Activated T-cell treated with anti-CD3 and anti-CD28 coated beads, Interleukin-2, amount 50 U/mL, for 4 hours (primary cell): ENCODE measurements around the gene TPRN. TPM values are rescaled to one million over a fixed set of nuclear protein-coding genes. Genes with fewer than 3 reads are reported as not detected.
"Not testable (repeated sequence)": the region's sequence is repeated elsewhere in the genome, so short reads cannot be mapped to it uniquely, and the experiment has no call there.

Source experiments
- ATAC-seq, 2 donors: fragments of 200-7000 bp; cut with Tn5 transposase; one replicate each; pipeline ENCODE4 v1.10.0; 2021
- DNase-seq: peaks from one replicate; pipeline ENCODE4 v3.0.0-alpha.2; 2020
- H3K27me3 Mint-ChIP-seq: one replicate; pipeline ENCODE4 v1.8.0; 2021; ENCODE audit warnings: low read depth, mixed read lengths
- H3K36me3 Mint-ChIP-seq: one replicate; pipeline ENCODE4 v1.8.0; 2022; ENCODE audit warnings: mixed read lengths; ENCODE audit not compliant: insufficient read depth
- H3K4me1 Mint-ChIP-seq: one replicate; pipeline ENCODE4 v1.8.0; 2021; ENCODE audit warnings: low read depth, mixed read lengths
- H3K4me3 Mint-ChIP-seq: one replicate; pipeline ENCODE4 v1.8.0; 2021; ENCODE audit warnings: mild to moderate bottlenecking, moderate library complexity, mixed read lengths
- H3K9me3 Mint-ChIP-seq: one replicate; pipeline ENCODE4 v1.8.0; 2021; ENCODE audit warnings: mixed read lengths
- total RNA-seq, 3 donors: library from RNA; stranded (reverse); gene quantifications; one replicate each; pipeline ENCODE4 v1.2.1, GENCODE V29; 2021

Gene TPRN
- total RNA-seq, 3 donors from 2014 or later = 15.4 to 15.6 (median 15.5) TPM

- peaks cover 28% of the 10 kb centered on the region for H3K4me1 Mint-ChIP-seq
- ATAC-seq (peak; percentile 38 to 42), DNase-seq (peak; percentile 64)
- H3K27me3 Mint-ChIP-seq = no peaks in the 10 kb centered on the region
- peak overlapping the region; percentile 75 for H3K4me3 Mint-ChIP-seq
- peaks cover 12% of the 10 kb centered on the region for H3K36me3 Mint-ChIP-seq
- no peaks in the 10 kb centered on the region for H3K9me3 Mint-ChIP-seq
Measured at GRCh38 chr9:137240318-137240840, 39.8 kb upstream of the TPRN start.

- ATAC-seq, H3K9me3 Mint-ChIP-seq, DNase-seq, H3K27me3 Mint-ChIP-seq: not testable (repeated sequence)
- peaks cover 28% of the 10 kb centered on the region for H3K4me1 Mint-ChIP-seq
- peak overlapping the region; percentile 75 for H3K4me3 Mint-ChIP-seq
- H3K36me3 Mint-ChIP-seq = peaks cover 12% of the 10 kb centered on the region
Measured at GRCh38 chr9:137239541-137240200, 39.1 kb upstream of the TPRN start.

GRCh38 chr9:137237759-137238726, 37.5 kb upstream of the TPRN start:
- Mint-ChIP-seq H3K9me3 (no peaks in the 10 kb centered on the region), H3K4me1 (peaks cover 23% of the 10 kb centered on the region), H3K4me3 (no peak overlapping the region), H3K27me3 (peaks cover 2% of the 10 kb centered on the region), H3K36me3 (peaks cover 9% of the 10 kb centered on the region)
- ATAC-seq = no peak
- DNase-seq = no peak

- Mint-ChIP-seq H3K9me3 (no peaks in the 10 kb centered on the region), H3K4me1 (peaks cover 13% of the 10 kb centered on the region), H3K27me3 (peaks cover 2% of the 10 kb centered on the region), H3K4me3 (no peak overlapping the region), H3K36me3 (no peaks in the 10 kb centered on the region)
- ATAC-seq (no peak), DNase-seq (no peak)
Measured at GRCh38 chr9:137236936-137237421, 36.4 kb upstream of the TPRN start.

GRCh38 chr9:137236238-137236935, 35.8 kb upstream of the TPRN start:
- peak; percentile 93 for DNase-seq
- ATAC-seq = peak; percentile 26 to 32
- Mint-ChIP-seq H3K9me3 (no peaks in the 10 kb centered on the region), H3K36me3 (no peaks in the 10 kb centered on the region), H3K27me3 (peaks cover 4% of the 10 kb centered on the region), H3K4me1 (peaks cover 13% of the 10 kb centered on the region), H3K4me3 (no peak overlapping the region)

- ATAC-seq = no peak
- H3K9me3 Mint-ChIP-seq = no peaks in the 10 kb centered on the region
- H3K27me3 Mint-ChIP-seq = peaks cover 4% of the 10 kb centered on the region
- no peak overlapping the region for H3K4me3 Mint-ChIP-seq
- H3K36me3 Mint-ChIP-seq = no peaks in the 10 kb centered on the region
- DNase-seq = no peak
- peaks cover 13% of the 10 kb centered on the region for H3K4me1 Mint-ChIP-seq
Measured at GRCh38 chr9:137235424-137236237, 35.1 kb upstream of the TPRN start.

- Mint-ChIP-seq H3K27me3 (peaks cover 4% of the 10 kb centered on the region), H3K9me3 (no peaks in the 10 kb centered on the region), H3K4me3 (no peak overlapping the region), H3K36me3 (no peaks in the 10 kb centered on the region), H3K4me1 (peaks cover 13% of the 10 kb centered on the region)
- no peak for DNase-seq
- no peak for ATAC-seq
Measured at GRCh38 chr9:137234758-137235423, 34.4 kb upstream of the TPRN start.

GRCh38 chr9:137234055-137234697, 33.6 kb upstream of the TPRN start:
- Mint-ChIP-seq H3K27me3 (peaks cover 4% of the 10 kb centered on the region), H3K9me3 (no peaks in the 10 kb centered on the region), H3K4me1 (peaks cover 8% of the 10 kb centered on the region), H3K4me3 (no peak overlapping the region), H3K36me3 (no peaks in the 10 kb centered on the region)
- ATAC-seq (no peak), DNase-seq (no peak)

GRCh38 chr9:137233143-137233980, 32.8 kb upstream of the TPRN start:
- peaks cover 7% of the 10 kb centered on the region for H3K27me3 Mint-ChIP-seq
- ATAC-seq (no peak), DNase-seq (no peak)
- peaks cover 2% of the 10 kb centered on the region for H3K4me1 Mint-ChIP-seq
- no peaks in the 10 kb centered on the region for H3K9me3 Mint-ChIP-seq
- H3K36me3 Mint-ChIP-seq = no peaks in the 10 kb centered on the region
- H3K4me3 Mint-ChIP-seq = no peak overlapping the region

- no peak for DNase-seq
- Mint-ChIP-seq H3K4me1 (peaks cover 2% of the 10 kb centered on the region), H3K4me3 (no peak overlapping the region), H3K27me3 (peaks cover 9% of the 10 kb centered on the region), H3K9me3 (no peaks in the 10 kb centered on the region), H3K36me3 (no peaks in the 10 kb centered on the region)
- no peak for ATAC-seq
Measured at GRCh38 chr9:137232510-137232909, 32.0 kb upstream of the TPRN start.

GRCh38 chr9:137232101-137232500, 31.6 kb upstream of the TPRN start:
- Mint-ChIP-seq H3K36me3 (no peaks in the 10 kb centered on the region), H3K9me3 (no peaks in the 10 kb centered on the region), H3K4me1 (peaks cover 3% of the 10 kb centered on the region), H3K27me3 (peaks cover 10% of the 10 kb centered on the region), H3K4me3 (no peak overlapping the region)
- DNase-seq (no peak), ATAC-seq (no peak)
